PC-9 (cell line): ENCODE results near the gene GSTO1. TPM values are rescaled to one million over a fixed set of nuclear protein-coding genes. Genes with fewer than 3 reads are reported as not detected.
A peak's percentile ranks its signal among the peaks of the same experiment; 100 is the strongest.

Experiments used
- BruUV-seq: library from RNA; stranded (reverse); fragments of 400-500 nt; replicated peaks from 2 replicates; lab custom pipeline; 2021; lab: Mats Ljungman, UMichigan
- CTCF ChIA-PET: fragments of 300-600 bp; sonication (Branson Sonifier 250); formaldehyde crosslinking; loops from one replicate; lab custom pipeline; 2022; ENCODE audit warnings: antibody characterized with exemption; lab: Charles Lee
- POLR2A ChIA-PET: fragments of 300-600 bp; sonication (Branson Sonifier 250); formaldehyde crosslinking; loops from one replicate; lab custom pipeline; 2022; ENCODE audit warnings: antibody characterized with exemption; ENCODE audit not compliant: unreplicated experiment; lab: Charles Lee
- DNase-seq, 2 experiments: peaks; one replicate each; pipeline versions ENCODE4 v3.0.0 to v3.0.0-alpha.2; 2015 to 2022; ENCODE audit warnings: mixed read lengths in 1 of 2
- H2AFZ ChIP-seq: fragments of 200-600 bp; sonication (generic); 2 replicates; pipeline ENCODE4 v1.8.1; 2017; ENCODE audit warnings: antibody characterized with exemption
- H3F3A ChIP-seq: fragments of 200-600 bp; sonication (generic); 2 replicates; pipeline ENCODE4 v1.8.1; 2017; ENCODE audit warnings: antibody characterized with exemption, mild to moderate bottlenecking, low read depth; ENCODE audit not compliant: insufficient read depth
- H3K27ac ChIP-seq: fragments of 200-600 bp; sonication (generic); 2 replicates; pipeline ENCODE4 v1.6.1; 2016; ENCODE audit warnings: mixed run types
- H3K27me3 ChIP-seq: fragments of 200-600 bp; sonication (generic); 2 replicates; pipeline ENCODE4 v1.6.1; 2016; ENCODE audit warnings: low read depth, mixed run types; ENCODE audit not compliant: insufficient read depth
- H3K36me3 ChIP-seq: fragments of 200-600 bp; sonication (generic); 2 replicates; pipeline ENCODE4 v1.6.1; 2016; ENCODE audit warnings: low read depth, mixed run types
- H3K4me1 ChIP-seq: fragments of 200-600 bp; sonication (generic); replicated peaks from 2 replicates; pipeline ENCODE4 v1.6.1; 2016; ENCODE audit warnings: mixed run types; ENCODE audit not compliant: insufficient read depth
- H3K4me2 ChIP-seq: fragments of 200-600 bp; sonication (generic); 2 replicates; pipeline ENCODE4 v1.6.1; 2017; ENCODE audit warnings: mixed run types
- H3K4me3 ChIP-seq: fragments of 200-600 bp; sonication (generic); 2 replicates; pipeline ENCODE4 v1.6.1; 2016; ENCODE audit warnings: mixed run types
- H3K79me2 ChIP-seq: fragments of 200-600 bp; sonication (generic); 2 replicates; pipeline ENCODE4 v1.6.1; 2017; ENCODE audit warnings: low read depth, mixed run types
- H3K9me2 ChIP-seq: fragments of 200-600 bp; sonication (generic); 2 replicates; pipeline ENCODE4 v1.8.1; 2017; ENCODE audit warnings: mild to moderate bottlenecking; ENCODE audit not compliant: insufficient read depth
- H3K9me3 ChIP-seq: fragments of 200-600 bp; sonication (generic); 2 replicates; pipeline ENCODE4 v1.8.1; 2016; ENCODE audit warnings: low read depth; ENCODE audit not compliant: insufficient read depth
- H4K20me1 ChIP-seq: fragments of 200-600 bp; sonication (generic); 2 replicates; pipeline ENCODE4 v1.8.1; 2017; ENCODE audit not compliant: insufficient read depth
- EZH2 ChIP-seq: fragments of 200-600 bp; sonication (generic); IDR thresholded peaks from 2 replicates; pipeline ENCODE4 v1.8.0; 2017; ENCODE audit warnings: antibody characterized with exemption, low read depth
- intact Hi-C: fragments of 100-400 bp; cut with micrococcal nuclease; formaldehyde crosslinking; loops from one replicate; pipeline ENCODE4 v1.10.0; 2022; ENCODE audit not compliant: unreplicated experiment
- total RNA-seq: library from RNA; stranded (reverse); gene quantifications from 2 replicates; pipeline ENCODE4 v1.2.3, GENCODE V29; 2021
- TF ChIP-seq, protein P1 (sequence below): fragments of 200-600 bp; sonication (generic); conservative IDR thresholded peaks from 2 replicates; pipeline ENCODE4 v1.6.1; 2017; ENCODE audit warnings: mixed run types, antibody characterized with exemption, mild to moderate bottlenecking, moderate library complexity

The GSTO1 gene
- total RNA-seq, 1 experiment from 2014 or later: 77.3 TPM

DNA sequence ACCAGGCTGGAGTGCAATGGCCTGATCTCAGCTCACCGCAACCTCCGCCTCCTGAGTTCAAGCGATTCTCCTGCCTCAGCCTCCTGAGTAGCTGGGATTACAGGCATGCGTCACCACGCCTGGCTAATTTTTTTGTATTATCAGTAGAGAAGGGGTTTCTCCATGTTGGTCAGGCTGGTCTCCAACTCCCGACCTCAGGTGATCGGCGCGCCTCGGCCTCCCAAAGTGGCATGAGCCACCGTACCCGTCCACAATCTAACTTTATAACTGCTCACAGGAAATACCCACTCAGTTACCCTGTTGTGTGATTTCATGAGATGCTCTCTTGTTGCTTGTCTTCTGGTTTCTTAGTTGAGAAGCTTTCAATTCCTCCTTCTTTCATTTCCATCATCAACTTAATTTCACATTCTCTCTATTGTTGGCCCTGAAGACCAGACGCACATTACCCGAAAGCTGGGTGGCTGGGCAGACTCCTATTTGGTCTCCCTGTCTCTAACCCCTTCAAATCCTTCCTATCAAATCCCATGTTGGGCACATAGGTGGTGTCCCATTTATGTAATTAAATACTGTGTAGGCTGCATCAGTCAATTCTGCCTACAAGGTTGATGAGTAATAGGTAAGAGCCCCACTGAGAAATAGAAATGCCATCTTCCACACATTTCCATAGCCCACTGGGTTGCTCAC, 13.2 kb downstream of the GSTO1 start:
- DNase-seq: no peak
- peak overlapping the region; percentile 84 for H3K4me2 ChIP-seq
- POLR2A ChIA-PET: no interaction called here
- H3K9me2 ChIP-seq: no peaks in the 10 kb centered on the region
- peaks cover 9% of the 10 kb centered on the region; the same call in 1 of the 2 replicates for H3K4me1 ChIP-seq
- H3K79me2 ChIP-seq: peaks cover 18% of the 10 kb centered on the region
- peak overlapping the region; percentile 64 for H3K27ac ChIP-seq
- CTCF ChIA-PET: no interaction called here
- H3F3A ChIP-seq: peaks cover 10% of the 10 kb centered on the region; the same call in 1 of the 2 replicates
- H3K4me3 ChIP-seq: peak overlapping the region; percentile 80
- BruUV-seq: no TSS peak
- H3K36me3 ChIP-seq: peaks cover 16% of the 10 kb centered on the region
- H2AFZ ChIP-seq: no peak overlapping the region
- TF ChIP-seq, protein P1, sequence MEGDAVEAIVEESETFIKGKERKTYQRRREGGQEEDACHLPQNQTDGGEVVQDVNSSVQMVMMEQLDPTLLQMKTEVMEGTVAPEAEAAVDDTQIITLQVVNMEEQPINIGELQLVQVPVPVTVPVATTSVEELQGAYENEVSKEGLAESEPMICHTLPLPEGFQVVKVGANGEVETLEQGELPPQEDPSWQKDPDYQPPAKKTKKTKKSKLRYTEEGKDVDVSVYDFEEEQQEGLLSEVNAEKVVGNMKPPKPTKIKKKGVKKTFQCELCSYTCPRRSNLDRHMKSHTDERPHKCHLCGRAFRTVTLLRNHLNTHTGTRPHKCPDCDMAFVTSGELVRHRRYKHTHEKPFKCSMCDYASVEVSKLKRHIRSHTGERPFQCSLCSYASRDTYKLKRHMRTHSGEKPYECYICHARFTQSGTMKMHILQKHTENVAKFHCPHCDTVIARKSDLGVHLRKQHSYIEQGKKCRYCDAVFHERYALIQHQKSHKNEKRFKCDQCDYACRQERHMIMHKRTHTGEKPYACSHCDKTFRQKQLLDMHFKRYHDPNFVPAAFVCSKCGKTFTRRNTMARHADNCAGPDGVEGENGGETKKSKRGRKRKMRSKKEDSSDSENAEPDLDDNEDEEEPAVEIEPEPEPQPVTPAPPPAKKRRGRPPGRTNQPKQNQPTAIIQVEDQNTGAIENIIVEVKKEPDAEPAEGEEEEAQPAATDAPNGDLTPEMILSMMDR: no peak
- no peak for TF ChIP-seq EZH2
- peaks cover 5% of the 10 kb centered on the region; the same call in 1 of the 2 replicates for H4K20me1 ChIP-seq
- H3K27me3 ChIP-seq: no peaks in the 10 kb centered on the region
- intact Hi-C loops: loop anchor here (5.0 kb wide), 1 partner anchor 221 kb away; no protein-coding TSS in a partner anchor
- H3K9me3 ChIP-seq: no peaks in the 10 kb centered on the region

DNA sequence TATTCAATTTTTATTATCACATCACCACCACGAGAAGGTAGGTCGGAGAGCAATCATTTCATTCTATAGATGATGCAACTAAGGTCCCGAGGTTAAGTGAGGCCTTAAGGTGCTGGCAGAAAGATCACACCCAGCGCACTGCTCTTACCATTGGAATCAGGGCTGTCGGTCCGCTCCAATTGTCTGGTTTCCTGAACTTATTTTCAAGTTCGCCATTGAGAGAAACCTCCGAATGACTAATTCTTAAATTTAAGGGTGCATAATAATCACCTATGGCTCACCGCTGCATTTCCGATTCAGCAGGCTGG, 13.7 kb downstream of the GSTO1 start:
- Histone ChIP-seq H3K27ac (peak overlapping the region; percentile 64), H3K4me2 (peak overlapping the region; percentile 84), H3F3A (peaks cover 10% of the 10 kb centered on the region; the same call in 1 of the 2 replicates), H3K9me2 (no peaks in the 10 kb centered on the region), H3K36me3 (peaks cover 16% of the 10 kb centered on the region), H2AFZ (peak overlapping the region; percentile 65), H3K9me3 (no peaks in the 10 kb centered on the region), H3K27me3 (no peaks in the 10 kb centered on the region), H3K4me3 (peak overlapping the region; percentile 80), H3K4me1 (peaks cover 9% of the 10 kb centered on the region; the same call in 1 of the 2 replicates), H3K79me2 (peaks cover 18% of the 10 kb centered on the region), H4K20me1 (peaks cover 5% of the 10 kb centered on the region; the same call in 1 of the 2 replicates)
- intact Hi-C loops: loop anchor here (5.0 kb wide), 1 partner anchor 221 kb away; no protein-coding TSS in a partner anchor
- DNase-seq: no peak
- BruUV-seq: TSS peak; percentile 76
- TF ChIP-seq, protein P1: no peak
- TF ChIP-seq EZH2: no peak
- POLR2A ChIA-PET: interaction anchor here (0.6 kb wide), 1 partner anchor 67 kb away, joined by 4 read pairs; no protein-coding TSS in a partner anchor
- CTCF ChIA-PET: no interaction called here

DNA sequence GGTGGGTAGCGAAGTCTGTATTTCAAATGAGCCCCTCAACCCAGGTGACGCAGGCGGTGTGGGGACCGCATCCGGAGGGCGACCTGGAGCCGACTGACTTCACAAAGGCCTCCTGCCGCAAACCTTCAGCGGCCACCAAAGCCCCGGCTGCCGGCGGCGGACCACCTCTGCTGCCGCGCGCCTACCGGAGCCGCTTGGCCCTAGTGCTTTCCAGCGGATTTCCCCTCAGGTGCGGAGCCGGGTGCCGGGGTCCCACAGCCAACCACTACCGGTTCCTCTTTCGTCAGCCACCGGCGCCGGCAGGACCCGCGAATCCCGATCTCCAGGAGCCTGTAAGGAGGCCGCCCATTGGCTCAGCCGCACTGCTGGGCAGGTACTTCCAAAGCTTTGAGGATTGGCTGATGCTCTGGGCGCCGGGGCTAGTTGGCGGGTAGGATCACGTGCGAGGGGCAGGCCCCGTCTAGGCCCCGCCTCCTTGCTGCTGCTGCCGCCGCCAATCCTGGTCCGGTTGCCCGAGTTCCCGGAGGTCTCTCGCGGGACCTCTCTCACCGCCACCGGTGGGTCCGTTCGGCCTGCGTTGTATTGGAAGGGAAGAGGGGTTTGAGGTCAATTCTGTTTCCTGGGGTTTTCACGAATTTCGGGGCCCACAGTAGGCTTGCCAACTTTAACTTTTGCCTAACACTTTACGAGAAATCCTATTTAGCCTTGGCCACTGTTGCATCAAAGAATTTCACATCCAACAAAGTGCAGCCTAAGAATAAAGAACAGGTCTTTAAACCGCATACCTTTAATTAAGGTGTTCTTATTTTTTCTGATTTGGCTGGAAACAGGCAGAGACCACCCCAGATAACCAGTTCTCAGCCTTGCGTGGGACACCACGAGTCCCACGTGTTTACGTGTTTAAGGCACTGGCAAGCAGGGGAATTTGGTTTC, 14.3 kb downstream of the GSTO1 start, which contains the start of gene GSTO2:
Gene GSTO2 (plus strand): TSS at position 472 of the 933 bp plus-strand sequence. CDS start 5,732 bp downstream, outside the sequence.
- POLR2A ChIA-PET: interaction anchor here (0.6 kb wide), 1 partner anchor 66 kb away, joined by 4 read pairs; no protein-coding TSS in a partner anchor

More for the DNA sequence above, 14.3 kb downstream of the GSTO1 start, which contains the start of gene GSTO2:
- no peaks in the 10 kb centered on the region for H3K9me2 ChIP-seq
- H2AFZ ChIP-seq: peak within 1 kb of the TSS; percentile 88
- H3K27me3 ChIP-seq: no peaks in the 10 kb centered on the region
- H3K4me2 ChIP-seq: peak within 1 kb of the TSS; percentile 84
- TF ChIP-seq, protein P1: no peak
- no peak for TF ChIP-seq EZH2
- CTCF ChIA-PET: no interaction called here
- TSS peak; percentile 72 for BruUV-seq
- peak within 1 kb of the TSS; percentile 80 for H3K4me3 ChIP-seq
- H3K79me2 ChIP-seq: peaks cover 16% of the 10 kb centered on the region
- H3F3A ChIP-seq: peaks cover 10% of the 10 kb centered on the region; the same call in 1 of the 2 replicates
- peak within 1 kb of the TSS; percentile 64 for H3K27ac ChIP-seq
- H3K4me1 ChIP-seq: peaks cover 9% of the 10 kb centered on the region; the same call in 1 of the 2 replicates
- intact Hi-C loops: loop anchor here (5.0 kb wide), 1 partner anchor 222 kb away; no protein-coding TSS in a partner anchor
- peaks cover 1% of the 10 kb centered on the region; the same call in 1 of the 2 replicates for H4K20me1 ChIP-seq
- H3K9me3 ChIP-seq: no peaks in the 10 kb centered on the region
- H3K36me3 ChIP-seq: peaks cover 12% of the 10 kb centered on the region; the same call in 1 of the 2 replicates
- peak; percentile 94 to 95 for DNase-seq
